Duodenal mucosa (tissue), 2 donors: Measurements from ENCODE around the gene U2AF2.

Source experiments
- H3K27ac ChIP-seq: one replicate; pipeline ENCODE4 v1.7.0; 2013; ENCODE audit warnings: low read depth, low read length
- H3K27me3 ChIP-seq, 2 donors: one replicate each; pipeline ENCODE4 v1.7.0; 2013; ENCODE audit warnings: low read length in 2 of 2, control low read depth in 1 of 2; ENCODE audit not compliant: insufficient read depth in 2 of 2, control insufficient read depth in 1 of 2
- H3K36me3 ChIP-seq, 2 donors: one replicate each; pipeline ENCODE4 v1.7.0; 2013; ENCODE audit warnings: low read length in 2 of 2, control low read depth in 1 of 2; ENCODE audit not compliant: insufficient read depth in 2 of 2, control insufficient read depth in 1 of 2
- H3K4me1 ChIP-seq, 2 donors: one replicate each; pipeline ENCODE4 v1.7.0; 2013; ENCODE audit warnings: low read length in 2 of 2, control low read depth in 1 of 2; ENCODE audit not compliant: insufficient read depth in 2 of 2, control insufficient read depth in 1 of 2
- H3K4me3 ChIP-seq, 2 donors: one replicate each; pipeline ENCODE4 v1.7.0; 2013; ENCODE audit warnings: low read length in 2 of 2, low read depth in 1 of 2
- H3K9ac ChIP-seq, 2 donors: one replicate each; pipeline ENCODE4 v1.7.0; 2013; ENCODE audit warnings: low read length in 2 of 2, low read depth in 1 of 2
- H3K9me3 ChIP-seq, 2 donors: one replicate each; pipeline ENCODE4 v1.7.0; 2013; ENCODE audit warnings: low read length in 2 of 2, control low read depth in 1 of 2; ENCODE audit not compliant: control insufficient read depth in 1 of 2

The U2AF2 gene

GRCh38 chr19:55649268-55650125, 5.3 kb upstream of the U2AF2 start:
- Histone ChIP-seq H3K4me3 (peak overlapping the region in 1 of 2 donors; percentile 79), H3K4me1 (peaks cover 18 to 23% of the 10 kb centered on the region in 2 donors), H3K27ac (no peak overlapping the region), H3K27me3 (no peaks in the 10 kb centered on the region), H3K9me3 (no peaks in the 10 kb centered on the region), H3K9ac (peak overlapping the region in 1 of 2 donors; percentile 66), H3K36me3 (peaks cover 9 to 13% of the 10 kb centered on the region in 2 donors)

DNA sequence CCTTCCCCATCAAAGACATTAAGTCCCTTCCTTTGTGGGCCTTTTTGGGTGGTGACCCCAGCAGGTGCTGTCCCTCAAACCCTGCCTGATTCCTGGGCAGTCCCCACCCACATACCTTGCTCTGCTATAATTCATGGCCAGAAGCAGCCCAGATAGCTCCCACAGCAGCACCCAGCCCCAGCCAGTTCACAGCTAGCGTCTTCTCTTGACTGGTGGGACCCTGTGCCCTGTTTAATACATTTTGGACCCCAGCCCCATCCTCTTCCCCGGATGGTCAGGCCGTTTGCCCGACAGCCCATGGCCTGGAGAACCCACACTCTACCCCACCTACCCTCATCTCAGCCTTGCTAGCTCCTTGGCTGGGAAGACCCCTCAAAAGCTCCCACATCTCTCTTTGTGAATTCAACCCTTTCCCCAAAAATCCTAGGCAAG, 4.7 kb upstream of the U2AF2 start:
- Histone ChIP-seq H3K27ac (no peak overlapping the region), H3K9ac (no peak overlapping the region), H3K4me3 (no peak overlapping the region), H3K36me3 (peaks cover 3 to 7% of the 10 kb centered on the region in 2 donors), H3K9me3 (no peaks in the 10 kb centered on the region), H3K4me1 (peaks cover 15 to 17% of the 10 kb centered on the region in 2 donors), H3K27me3 (no peaks in the 10 kb centered on the region)

GRCh38 chr19:55650602-55651230, 4.1 kb upstream of the U2AF2 start:
- Histone ChIP-seq H3K4me1 (peaks cover 15 to 19% of the 10 kb centered on the region in 2 donors), H3K36me3 (peaks cover 0 to 1% of the 10 kb centered on the region in 2 donors), H3K9ac (no peak overlapping the region), H3K9me3 (no peaks in the 10 kb centered on the region), H3K27ac (no peak overlapping the region), H3K27me3 (no peaks in the 10 kb centered on the region), H3K4me3 (no peak overlapping the region)

DNA sequence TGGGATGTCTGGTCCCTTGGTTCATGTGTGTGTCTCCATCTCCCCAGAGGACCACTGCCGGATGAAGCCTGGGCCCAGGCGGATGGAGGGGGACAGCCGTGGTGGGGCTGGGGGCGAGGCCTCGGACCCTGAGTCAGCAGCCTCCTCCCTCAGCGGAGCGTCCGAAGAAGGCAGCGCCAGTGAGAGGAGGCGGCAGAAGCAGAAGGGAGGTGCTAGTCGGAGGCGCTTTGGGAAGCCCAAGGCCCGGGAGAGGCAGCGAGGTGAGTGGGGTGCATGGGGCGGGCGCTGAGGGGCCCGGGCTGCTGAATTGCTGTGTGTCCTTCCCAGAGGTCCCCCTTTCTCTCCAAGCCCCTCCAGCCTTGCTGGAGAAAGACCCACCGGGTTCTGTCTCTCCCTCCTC, 3.6 kb upstream of the U2AF2 start:
- H3K27me3 ChIP-seq = no peaks in the 10 kb centered on the region
- H3K36me3 ChIP-seq = no peaks in the 10 kb centered on the region
- H3K9me3 ChIP-seq = no peaks in the 10 kb centered on the region
- H3K27ac ChIP-seq = no peak overlapping the region
- no peak overlapping the region for H3K9ac ChIP-seq
- no peak overlapping the region for H3K4me3 ChIP-seq
- H3K4me1 ChIP-seq = peaks cover 20 to 24% of the 10 kb centered on the region in 2 donors

GRCh38 chr19:55652311-55653128, 2.3 kb upstream of the U2AF2 start:
- Histone ChIP-seq H3K4me1 (peaks cover 27 to 29% of the 10 kb centered on the region in 2 donors), H3K9ac (no peak overlapping the region), H3K36me3 (peaks cover 0 to 2% of the 10 kb centered on the region in 2 donors), H3K27me3 (no peaks in the 10 kb centered on the region), H3K9me3 (no peaks in the 10 kb centered on the region), H3K4me3 (no peak overlapping the region), H3K27ac (no peak overlapping the region)

DNA sequence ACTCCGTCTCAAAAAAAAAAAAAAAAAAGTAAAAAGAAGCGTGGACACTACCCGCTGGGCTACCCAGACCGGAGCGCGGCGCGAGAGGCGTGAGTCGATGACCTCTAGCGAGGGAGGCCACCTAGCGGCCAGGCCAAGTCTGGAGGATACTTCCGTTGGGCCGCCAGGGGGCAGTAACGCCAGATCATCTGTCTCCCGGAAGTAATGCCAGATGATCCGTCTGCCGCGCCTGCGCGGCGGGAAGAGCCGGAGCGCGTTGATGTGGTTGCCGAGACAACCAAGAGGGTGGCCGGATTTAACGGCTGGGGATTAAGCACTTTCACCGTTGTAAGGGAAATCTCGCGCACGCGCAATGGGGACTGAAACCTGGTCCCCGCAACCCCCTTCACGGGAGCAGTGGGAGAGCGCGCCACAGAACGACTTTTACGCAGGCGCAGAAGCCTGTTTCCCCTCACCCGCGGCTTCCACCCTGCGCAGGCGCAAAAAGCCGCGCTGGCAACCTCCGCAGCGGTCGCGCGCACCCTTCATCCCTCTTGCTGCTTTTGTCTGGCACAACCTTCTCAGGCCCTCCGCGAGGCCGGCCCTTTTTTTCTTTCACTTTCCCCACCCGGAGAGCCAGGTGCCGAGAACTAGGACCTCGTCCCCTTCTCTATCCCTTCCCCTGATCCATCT, 1.0 kb upstream of the U2AF2 start:
- H3K27ac ChIP-seq = peak overlapping the region; percentile 98
- H3K4me3 ChIP-seq = peak overlapping the region; percentile 93 to 94
- H3K27me3 ChIP-seq = no peaks in the 10 kb centered on the region
- peaks cover 29 to 35% of the 10 kb centered on the region in 2 donors for H3K4me1 ChIP-seq
- H3K9me3 ChIP-seq = no peaks in the 10 kb centered on the region
- H3K9ac ChIP-seq = peak overlapping the region; percentile 96
- peaks cover 0 to 6% of the 10 kb centered on the region in 2 donors for H3K36me3 ChIP-seq

DNA sequence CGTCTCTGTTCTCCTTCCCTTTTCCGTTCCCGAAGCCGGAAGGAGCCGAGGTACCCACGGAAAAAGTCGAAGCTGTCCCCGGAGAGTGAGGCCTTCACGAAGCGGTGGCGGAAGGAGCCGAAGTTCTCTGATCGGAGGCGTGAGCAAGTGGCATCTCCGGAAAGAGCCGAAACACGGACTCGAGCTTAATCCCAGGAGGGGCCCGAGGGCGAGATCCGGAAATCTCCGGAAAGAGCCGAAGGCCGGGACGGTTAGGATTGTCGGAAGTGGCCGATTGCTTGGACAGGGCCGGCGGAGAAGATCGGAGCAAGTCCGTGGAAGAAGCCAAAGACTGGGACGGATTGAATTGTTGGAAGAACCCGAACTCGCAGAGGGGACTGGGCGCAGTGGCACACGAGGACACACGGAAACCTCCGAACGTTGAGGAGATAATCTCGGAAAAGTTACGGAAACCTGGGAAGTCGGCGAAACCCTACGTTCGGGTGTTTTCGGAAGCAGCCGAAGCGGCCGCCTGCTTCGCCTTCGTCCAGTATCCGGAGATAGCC, 440 bp upstream of the U2AF2 start:
- peak overlapping the region; percentile 96 for H3K9ac ChIP-seq
- H3K27ac ChIP-seq = peak overlapping the region; percentile 98
- peak overlapping the region; percentile 93 to 94 for H3K4me3 ChIP-seq
- peaks cover 24 to 38% of the 10 kb centered on the region in 2 donors for H3K4me1 ChIP-seq
- no peaks in the 10 kb centered on the region for H3K9me3 ChIP-seq
- H3K27me3 ChIP-seq = no peaks in the 10 kb centered on the region
- H3K36me3 ChIP-seq = peaks cover 0 to 10% of the 10 kb centered on the region in 2 donors

DNA sequence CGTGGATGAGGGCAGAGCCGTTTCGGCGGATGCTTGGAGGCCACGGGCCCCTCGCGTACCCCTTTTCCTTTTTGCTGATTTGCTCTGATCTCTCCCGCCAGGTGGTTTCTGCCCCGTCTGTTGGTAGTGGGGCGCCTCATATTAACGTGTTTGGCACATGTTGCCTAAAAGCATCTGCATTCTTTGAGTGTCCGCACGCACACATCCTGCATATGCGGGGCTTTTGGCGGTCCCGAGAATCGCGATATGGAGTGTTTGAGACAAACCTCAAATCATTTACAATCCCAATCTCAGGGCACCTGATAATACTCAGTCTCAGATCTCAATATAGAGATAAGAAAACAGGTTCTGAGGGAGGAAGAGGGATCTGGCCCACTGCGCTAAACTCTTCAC, 809 bp downstream of the U2AF2 start:
- Histone ChIP-seq H3K27me3 (no peaks in the 10 kb centered on the region), H3K9me3 (no peaks in the 10 kb centered on the region), H3K9ac (peak overlapping the region; percentile 89 to 91), H3K27ac (no peak overlapping the region), H3K4me1 (peaks cover 23 to 38% of the 10 kb centered on the region in 2 donors), H3K36me3 (peaks cover 5 to 21% of the 10 kb centered on the region in 2 donors), H3K4me3 (peak overlapping the region; percentile 96)

GRCh38 chr19:55656552-55656951, 1.7 kb downstream of the U2AF2 start:
- Histone ChIP-seq H3K27me3 (no peaks in the 10 kb centered on the region), H3K4me3 (peak overlapping the region; percentile 96), H3K27ac (no peak overlapping the region), H3K36me3 (peaks cover 14 to 30% of the 10 kb centered on the region in 2 donors), H3K9me3 (no peaks in the 10 kb centered on the region), H3K4me1 (peaks cover 23 to 38% of the 10 kb centered on the region in 2 donors), H3K9ac (peak overlapping the region; percentile 89 to 91)
